Adrenal gland (tissue), 12 donors: ENCODE data around the gene TGFBR3. TPM values are rescaled to one million over a fixed set of nuclear protein-coding genes. Genes with fewer than 3 reads are reported as not detected.
A peak's percentile ranks its signal among the peaks of the same experiment; 100 is the strongest.

Source experiments
- DNase-seq, 7 donors: peaks; one replicate each; pipeline ENCODE4 v3.0.0-alpha.2; 2019 to 2020
- H3K27ac ChIP-seq, 5 donors: fragments of 200-600 bp; sonication (generic) in 4 of 5; 1 replicate in 3 of 5; 2 replicates in 2 of 5; pipeline versions ENCODE4 v1.5.1 to v1.8.0; 2016 to 2020; ENCODE audit warnings: mild to moderate bottlenecking in 1 of 5
- H3K27me3 ChIP-seq: fragments of 200-600 bp; 2 replicates; pipeline ENCODE4 v1.8.0; 2021
- H3K36me3 ChIP-seq, 2 donors: fragments of 200-600 bp; replicated peaks in 1 of 2; 1 replicate in 1 of 2; 2 replicates in 1 of 2; pipeline versions ENCODE4 v1.5.1 to v1.8.0; 2018 to 2022
- H3K4me1 ChIP-seq, 2 donors: fragments of 200-600 bp; replicated peaks in 1 of 2; 1 replicate in 1 of 2; 2 replicates in 1 of 2; pipeline versions ENCODE4 v1.5.1 to v1.8.0; 2018 to 2021
- H3K4me3 ChIP-seq, 4 donors: fragments of 200-600 bp; sonication (generic) in 3 of 4; one replicate each; pipeline ENCODE4 v1.5.1; 2016 to 2018
- H3K9me3 ChIP-seq, 3 donors: fragments of 200-600 bp; sonication (generic) in 1 of 3; replicated peaks in 1 of 3; 1 replicate in 2 of 3; 2 replicates in 1 of 3; pipeline versions ENCODE4 v1.5.1 to v1.8.0; 2016 to 2021
- POLR2A ChIP-seq, 2 donors: fragments of 450-650 bp; IDR thresholded peaks; one replicate each; pipeline ENCODE4 v1.6.1; 2017; ENCODE audit warnings: antibody characterized with exemption in 2 of 2, mild to moderate bottlenecking in 2 of 2, moderate library complexity in 1 of 2
- WGBS, 4 donors: extraction: QIAGEN DNeasy Blood & Tissue Kit in 2 of 4; methylation state at CpG; one replicate each; pipeline versions ENCODE4 v1.1.5 to v1.1.7; 2013 to 2017; 5-methylcytosine and 5-hydroxymethylcytosine counted together
- intact Hi-C, 2 donors: fragments of 100-400 bp; cut with DNase I; formaldehyde crosslinking; loops; one replicate each; pipeline versions ENCODE4 v1.14.1 to v1.15.0; 2022 to 2023
- polyA plus RNA-seq, 3 donors: library from polyadenylated mRNA; stranded (reverse); fragments of 200-250 nt in 2 of 3; fragments of 350-450 nt in 1 of 3; fragmentation: Illumina TruSeq in 1 of 3; extraction: RNeasy Lipid Tissue Mini Kit (QIAGEN cat#74804) in 1 of 3; gene quantifications; one replicate each; pipeline ENCODE4 v1.2.3, GENCODE V29; 2013 to 2014
- total RNA-seq, 9 donors: library from RNA; depleted of rRNA in 4 of 9; stranded (reverse); fragments of >200 nt in 4 of 9; fragments of 120-200 nt in 1 of 9; fragmentation: NEBNext Ultra II Directional in 1 of 9; extraction: Animal tissue kit (Norgen Biotek cat#: 25700) in 1 of 9; gene quantifications; one replicate each; pipeline versions ENCODE4 v1.1.0 to v1.2.4, GENCODE V29; 2013 to 2023
- TF ChIP-seq, protein P1 (sequence below), 6 experiments: fragments of 450-650 bp in 4 of 6; fragments of 200-600 bp in 2 of 6; sonication (generic) in 1 of 6; IDR thresholded peaks; 1 replicate in 5 of 6; 2 replicates in 1 of 6; pipeline versions ENCODE4 v1.5.1 to v1.8.0; 2016 to 2021; ENCODE audit warnings: antibody characterized with exemption in 6 of 6, mild to moderate bottlenecking in 2 of 6, moderate library complexity in 1 of 6
- donor health status: healthy with polysubstance abuse.
- donor health status: Bipolar disorder and iron deficiency.
- donor health status: DM: yes; HTN: yes; CAD: no.
- donor health status: DM: no; HTN: no; CAD: no.
- donor health status: DM: no; HTN: no; CAD: no.
- donor health status: DM: yes; HTN: yes; CAD: no.

Gene TGFBR3
- total and polyA plus RNA-seq, 12 donors: 13.9 to 340 (median 148) TPM

- TF ChIP-seq, protein P1, sequence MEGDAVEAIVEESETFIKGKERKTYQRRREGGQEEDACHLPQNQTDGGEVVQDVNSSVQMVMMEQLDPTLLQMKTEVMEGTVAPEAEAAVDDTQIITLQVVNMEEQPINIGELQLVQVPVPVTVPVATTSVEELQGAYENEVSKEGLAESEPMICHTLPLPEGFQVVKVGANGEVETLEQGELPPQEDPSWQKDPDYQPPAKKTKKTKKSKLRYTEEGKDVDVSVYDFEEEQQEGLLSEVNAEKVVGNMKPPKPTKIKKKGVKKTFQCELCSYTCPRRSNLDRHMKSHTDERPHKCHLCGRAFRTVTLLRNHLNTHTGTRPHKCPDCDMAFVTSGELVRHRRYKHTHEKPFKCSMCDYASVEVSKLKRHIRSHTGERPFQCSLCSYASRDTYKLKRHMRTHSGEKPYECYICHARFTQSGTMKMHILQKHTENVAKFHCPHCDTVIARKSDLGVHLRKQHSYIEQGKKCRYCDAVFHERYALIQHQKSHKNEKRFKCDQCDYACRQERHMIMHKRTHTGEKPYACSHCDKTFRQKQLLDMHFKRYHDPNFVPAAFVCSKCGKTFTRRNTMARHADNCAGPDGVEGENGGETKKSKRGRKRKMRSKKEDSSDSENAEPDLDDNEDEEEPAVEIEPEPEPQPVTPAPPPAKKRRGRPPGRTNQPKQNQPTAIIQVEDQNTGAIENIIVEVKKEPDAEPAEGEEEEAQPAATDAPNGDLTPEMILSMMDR (IDR thresholded peaks at IDR 0.05): no peak
- TF ChIP-seq POLR2A (IDR thresholded peaks at IDR 0.05): no peak
- DNase-seq: no peak
- Histone ChIP-seq H3K27ac (peak overlapping the region in 3 of 5 donors; percentile 6 to 91 (median 89)), H3K36me3 (peaks cover 0 to 9% of the 10 kb centered on the region in 2 donors), H3K4me1 (peaks cover 18 to 73% of the 10 kb centered on the region in 2 donors), H3K4me3 (no peak overlapping the region), H3K9me3 (no peaks in the 10 kb centered on the region), H3K27me3 (no peaks in the 10 kb centered on the region)
- WGBS, 4 donors: 96 to 100% (median 98%) methylated on average over 1 of the region's 1 CpG
- intact Hi-C loops: no loop called here
Measured at GRCh38 chr1:91687452-91687851, 198.5 kb downstream of the TGFBR3 start.

GRCh38 chr1:91685994-91686393, 200.0 kb downstream of the TGFBR3 start:
- Histone ChIP-seq H3K4me3 (no peak overlapping the region), H3K4me1 (peaks cover 18 to 72% of the 10 kb centered on the region in 2 donors), H3K9me3 (no peaks in the 10 kb centered on the region), H3K36me3 (peaks cover 0 to 9% of the 10 kb centered on the region in 2 donors), H3K27me3 (no peaks in the 10 kb centered on the region), H3K27ac (peak overlapping the region in 2 of 5 donors; percentile 33 to 89)
- intact Hi-C loops: no loop called here
- 36 to 39% (median 37%) methylated on average over 4 of the region's 4 CpGs for WGBS, 4 donors
- DNase-seq: peak in 4 of 7 donors; percentile 37 to 67 (median 49)
- TF ChIP-seq, protein P1 (IDR thresholded peaks at IDR 0.05): no peak
- no peak for TF ChIP-seq POLR2A (IDR thresholded peaks at IDR 0.05)

GRCh38 chr1:91684481-91685196, 201.3 kb downstream of the TGFBR3 start:
- no peak for DNase-seq
- H3K36me3 ChIP-seq: peaks cover 0 to 9% of the 10 kb centered on the region in 2 donors
- intact Hi-C loops: no loop called here
- TF ChIP-seq, protein P1 (IDR thresholded peaks at IDR 0.05): no peak
- no peak for TF ChIP-seq POLR2A (IDR thresholded peaks at IDR 0.05)
- H3K9me3 ChIP-seq: no peaks in the 10 kb centered on the region
- H3K27ac ChIP-seq: peak overlapping the region in 3 of 5 donors; percentile 12 to 53 (median 35)
- WGBS, 4 donors: 36 to 47% (median 43%) methylated on average over 7 of the region's 7 CpGs
- H3K4me1 ChIP-seq: peaks cover 10 to 58% of the 10 kb centered on the region in 2 donors
- H3K27me3 ChIP-seq: no peaks in the 10 kb centered on the region
- no peak overlapping the region for H3K4me3 ChIP-seq

- Histone ChIP-seq H3K4me3 (no peak overlapping the region), H3K4me1 (peaks cover 1 to 48% of the 10 kb centered on the region in 2 donors), H3K36me3 (peaks cover 0 to 9% of the 10 kb centered on the region in 2 donors), H3K27me3 (no peaks in the 10 kb centered on the region), H3K9me3 (no peaks in the 10 kb centered on the region), H3K27ac (peak overlapping the region in 2 of 5 donors; percentile 35 to 53)
- DNase-seq: peak in 4 of 7 donors; percentile 25 to 51 (median 38)
- 55 to 85% (median 74%) methylated on average over 7 to 10 of the region's 10 CpGs for WGBS, 4 donors
- intact Hi-C loops: no loop called here
- TF ChIP-seq, protein P1 (IDR thresholded peaks at IDR 0.05): no peak
- no peak for TF ChIP-seq POLR2A (IDR thresholded peaks at IDR 0.05)
Measured at GRCh38 chr1:91683598-91683951, 202.4 kb downstream of the TGFBR3 start.
